SK-N-MC (cell line): ENCODE results near the gene MEIKIN.

Experiments
- EZH2 ChIP-seq: fragments of 200-600 bp; sonication (generic); IDR thresholded peaks from one replicate; pipeline ENCODE4 v1.6.1; 2017; ENCODE audit warnings: antibody characterized with exemption
- POLR2AphosphoS5 ChIP-seq: IDR thresholded peaks from 2 replicates; pipeline ENCODE4 v1.6.1; 2012; ENCODE audit warnings: mild to moderate bottlenecking, low read depth, low read length, borderline replicate concordance

GRCh38 chr5:131959906-131960305, 14.4 kb upstream of the MEIKIN start:
- TF ChIP-seq POLR2AphosphoS5 (no peak), EZH2 (no peak)
